ENCODE results near the gene GRB10.

The GRB10 gene

GRCh38 chr7:50778189-50778588, 4.5 kb downstream of the GRB10 start:
- no peak for DNase-seq

GRCh38 chr7:50775836-50776235, 6.9 kb downstream of the GRB10 start:
- DNase-seq = no peak

- DNase-seq = no peak
These were observed 7.5 kb downstream of the GRB10 start for GRCh38 chr7:50775231-50775630.

GRCh38 chr7:50774319-50774718, 8.4 kb downstream of the GRB10 start:
- DNase-seq = peak; percentile 15 to 23

- peak; percentile 38 to 62 for DNase-seq
These were observed 9.6 kb downstream of the GRB10 start for GRCh38 chr7:50773071-50773470.

- no peak for DNase-seq
These were observed 11.3 kb downstream of the GRB10 start for GRCh38 chr7:50771120-50772002.

- no peak for DNase-seq
These were observed 13.9 kb downstream of the GRB10 start for GRCh38 chr7:50768485-50769474.

GRCh38 chr7:50766849-50767207, 15.9 kb downstream of the GRB10 start:
- no peak for DNase-seq

- no peak for DNase-seq
These were observed 16.4 kb downstream of the GRB10 start for GRCh38 chr7:50766106-50766848.

GRCh38 chr7:50762337-50762736, 20.4 kb downstream of the GRB10 start:
- DNase-seq = no peak

- no peak for DNase-seq
These were observed 21.0 kb downstream of the GRB10 start for GRCh38 chr7:50761713-50762112.

- no peak for DNase-seq
These were observed 24.8 kb downstream of the GRB10 start for GRCh38 chr7:50757703-50758390.

- no peak for DNase-seq
These were observed 26.5 kb downstream of the GRB10 start for GRCh38 chr7:50756180-50756579.

GRCh38 chr7:50754684-50755083, 28.0 kb downstream of the GRB10 start:
- no peak for DNase-seq

GRCh38 chr7:50754241-50754640, 28.5 kb downstream of the GRB10 start:
- DNase-seq = no peak

GRCh38 chr7:50752422-50752821, 30.3 kb downstream of the GRB10 start:
- no peak for DNase-seq

GRCh38 chr7:50751146-50751545, 31.6 kb downstream of the GRB10 start:
- DNase-seq = no peak

GRCh38 chr7:50749896-50750295, 32.8 kb downstream of the GRB10 start:
- no peak for DNase-seq

- DNase-seq = no peak
These were observed 34.2 kb downstream of the GRB10 start for GRCh38 chr7:50748472-50748871.

GRCh38 chr7:50745835-50746234, 36.9 kb downstream of the GRB10 start:
- no peak for DNase-seq

- DNase-seq = no peak
These were observed 37.4 kb downstream of the GRB10 start for GRCh38 chr7:50745336-50745735.

GRCh38 chr7:50743893-50744292, 38.8 kb downstream of the GRB10 start:
- DNase-seq = no peak

Data from inflammatory macrophage treated with lipopolysaccharide for 1 hour (primary cell).